OCI-LY1 (cell line): ENCODE results near the gene RTL10.

Source experiments
- CTCF ChIP-seq: fragments of 200-600 bp; sonication (generic), shearing (Covaris generic); IDR thresholded peaks from 2 replicates; pipeline ENCODE4 v1.5.1; 2017; ENCODE audit warnings: mild to moderate bottlenecking, antibody characterized with exemption, low read length, moderate library complexity, mixed read lengths
- EZH2 ChIP-seq: fragments of 200-600 bp; sonication (generic), shearing (Covaris generic); IDR thresholded peaks from 2 replicates; pipeline ENCODE4 v1.8.0; 2017; ENCODE audit warnings: borderline replicate concordance, mixed run types, mild to moderate bottlenecking, antibody characterized with exemption, low read length, moderate library complexity, mixed read lengths

DNA sequence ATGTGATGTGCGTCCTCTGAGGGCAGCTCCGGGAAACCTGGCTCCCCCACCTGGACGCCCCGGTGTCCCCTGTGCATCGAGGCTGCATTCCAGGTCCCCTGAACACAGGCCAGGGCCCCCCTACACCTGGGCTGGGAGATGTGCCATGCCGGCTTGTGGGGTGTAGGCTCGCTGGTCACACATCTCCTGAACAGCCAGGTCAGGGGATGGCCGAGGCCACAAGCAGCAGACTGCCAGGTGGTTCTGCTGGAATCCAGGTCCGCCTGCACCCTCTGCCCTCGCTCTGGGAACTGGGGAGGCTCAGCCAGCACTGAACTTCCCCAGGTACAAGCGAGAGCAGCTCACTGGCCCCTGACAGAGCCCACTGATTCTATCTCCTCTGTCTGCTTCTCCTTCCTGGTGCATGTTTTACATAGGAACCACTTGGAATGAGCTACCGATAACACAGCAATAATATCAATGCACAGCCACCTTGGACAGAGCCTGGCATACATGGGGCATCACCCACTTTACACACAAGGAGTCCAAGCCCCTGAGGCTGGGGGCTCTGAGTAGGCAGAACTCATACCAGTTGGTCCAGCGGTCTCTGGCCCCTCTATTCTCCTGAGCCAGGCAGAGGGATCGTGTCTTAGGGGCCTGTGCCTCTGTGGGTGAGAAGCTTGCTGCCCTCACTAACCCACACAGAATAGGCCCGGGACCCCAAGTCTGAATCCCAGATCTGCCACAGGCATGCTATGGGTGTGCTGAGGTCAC, 47.3 kb downstream of the RTL10 start:
- TF ChIP-seq CTCF (no peak), EZH2 (no peak)
